K562 (cell line): ENCODE measurements around the gene SEC11A. TPM values are rescaled to one million over a fixed set of nuclear protein-coding genes. Genes with fewer than 3 reads are reported as not detected.
A peak's percentile ranks its signal among the peaks of the same experiment; 100 is the strongest.

Source experiments
- ATAC-seq: fragments of 200-7000 bp; cut with Tn5 transposase; 3 replicates; pipeline ENCODE4 v1.9.1; 2020; ENCODE audit warnings: moderate library complexity
- BruUV-seq: library from RNA; stranded (reverse); fragments of 400-500 nt; replicated peaks from 2 replicates; lab custom pipeline; 2021; lab: Mats Ljungman, UMichigan
- CTCF ChIA-PET: fragments of 300-600 bp; formaldehyde crosslinking; extraction: SDS; loops from one replicate; lab custom pipeline; 2021; ENCODE audit warnings: low intra/inter-chr PET ratio; lab: Yijun Ruan, JAX
- POLR2A ChIA-PET: fragments of 300-600, 350-650 bp; sonication (Branson Sonifier 250); formaldehyde crosslinking; extraction: SDS; loops from one replicate; lab custom pipeline; 2021; ENCODE audit warnings: antibody characterized with exemption, inconsistent platforms; lab: Yijun Ruan, JAX
- DNase-seq, 4 experiments: peaks; one replicate each; pipeline versions ENCODE4 v3.0.0 to v3.0.0-alpha.2; 2011 to 2018; ENCODE audit warnings: low spot score in 3 of 4, mixed read lengths in 3 of 4; ENCODE audit errors: extremely low read depth in 1 of 4
- FAIRE-seq: peaks from 2 replicates; lab custom pipeline; 2011; peaks lifted over from hg19 to GRCh38; lab: Jason Lieb, UNC
- H2AFZ ChIP-seq: 2 replicates; pipeline ENCODE4 v1.6.0; 2011; ENCODE audit warnings: low read depth, low read length, control low read depth, inconsistent platforms
- H3K27ac ChIP-seq: fragments of 200-600 bp; 3 replicates; pipeline ENCODE4 v1.8.0; 2011; ENCODE audit warnings: low read depth, mild to moderate bottlenecking, control low read depth, inconsistent platforms, low read length, moderate library complexity, mixed read lengths; ENCODE audit errors: extremely low read depth
- H3K27me3 ChIP-seq, 2 experiments: fragments of 300-600 bp in 1 of 2; 2 replicates in 1 of 2; 3 replicates in 1 of 2; pipeline versions ENCODE4 v1.6.0 to v1.8.0; 2011; ENCODE audit warnings: inconsistent platforms in 2 of 2, low read length in 2 of 2, mild to moderate bottlenecking in 1 of 2, mixed read lengths in 1 of 2, moderate library complexity in 1 of 2; ENCODE audit not compliant: control insufficient read depth in 2 of 2, insufficient read depth in 2 of 2
- H3K36me3 ChIP-seq: fragments of 300-600 bp; 3 replicates; pipeline ENCODE4 v1.8.0; 2011; ENCODE audit warnings: mild to moderate bottlenecking, low read length, inconsistent platforms; ENCODE audit not compliant: control insufficient read depth, insufficient read depth
- H3K4me1 ChIP-seq, 2 experiments: fragments of 200-600 bp in 1 of 2; replicated peaks in 1 of 2; 2 replicates in 1 of 2; 3 replicates in 1 of 2; pipeline versions ENCODE4 v1.5.1 to v1.8.0; 2011; ENCODE audit warnings: inconsistent platforms in 2 of 2, low read length in 2 of 2, mild to moderate bottlenecking in 1 of 2, mixed read lengths in 1 of 2, moderate library complexity in 1 of 2; ENCODE audit not compliant: control insufficient read depth in 2 of 2, insufficient read depth in 2 of 2
- H3K4me2 ChIP-seq: 2 replicates; pipeline ENCODE4 v1.6.1; 2011; ENCODE audit warnings: low read length, control low read depth, inconsistent platforms, mixed read lengths; ENCODE audit not compliant: insufficient read depth
- H3K4me3 ChIP-seq: fragments of 200-600 bp; sonication (generic), shearing (Covaris generic); 2 replicates; pipeline ENCODE4 v1.5.1; 2016; ENCODE audit warnings: control low read depth, inconsistent platforms
- H3K79me2 ChIP-seq: fragments of 200-600 bp; 3 replicates; pipeline ENCODE4 v1.8.0; 2011; ENCODE audit warnings: low read length, inconsistent platforms; ENCODE audit not compliant: control insufficient read depth, insufficient read depth
- H3K9ac ChIP-seq, 2 experiments: 2 replicates each; pipeline versions ENCODE4 v1.6.0 to v1.6.1; 2011; ENCODE audit warnings: low read depth in 2 of 2, low read length in 2 of 2, control low read depth in 1 of 2, inconsistent platforms in 1 of 2, mild to moderate bottlenecking in 1 of 2, mixed read lengths in 1 of 2; ENCODE audit not compliant: insufficient read depth in 1 of 2
- H3K9me1 ChIP-seq: one replicate; pipeline ENCODE4 v1.6.0; 2011; ENCODE audit warnings: inconsistent platforms, mild to moderate bottlenecking, low read length, moderate library complexity; ENCODE audit not compliant: control insufficient read depth, insufficient read depth
- H3K9me3 ChIP-seq: replicated peaks from 2 replicates; pipeline ENCODE4 v1.5.1; 2011; ENCODE audit warnings: low read depth, low read length, inconsistent platforms; ENCODE audit not compliant: control insufficient read depth, insufficient read depth
- H4K20me1 ChIP-seq: replicated peaks from 2 replicates; pipeline ENCODE4 v1.6.1; 2011; ENCODE audit warnings: low read length, inconsistent platforms, mixed read lengths; ENCODE audit not compliant: control insufficient read depth, insufficient read depth
- CEBPB ChIP-seq: fragments of 450-650 bp; IDR thresholded peaks from 2 replicates; pipeline ENCODE4 v1.6.1; 2016; ENCODE audit warnings: missing genetic modification characterization, missing compliant biosample characterization
- CEBPG ChIP-seq, 3 experiments: fragments of 200-800 bp in 1 of 3; sonication (Bioruptor generic) in 1 of 3; sonication (generic) in 1 of 3; formaldehyde crosslinking in 1 of 3; IDR thresholded peaks in 2 of 3; conservative IDR thresholded peaks in 1 of 3; 2 replicates each; pipeline versions ENCODE4 v1.6.1 to v1.8.0; 2016 to 2022; ENCODE audit warnings: missing compliant biosample characterization in 2 of 3, missing genetic modification characterization in 2 of 3, mild to moderate bottlenecking in 1 of 3, missing genetic modification reagents in 1 of 3
- PRPF4 ChIP-seq: fragments of 200-400 bp; formaldehyde crosslinking; IDR thresholded peaks from one replicate; pipeline ENCODE4 v1.6.1; 2017; ENCODE audit warnings: low read length, low read depth, mild to moderate bottlenecking; ENCODE audit not compliant: insufficient read depth, poor library complexity, severe bottlenecking
- SMARCC2 ChIP-seq: fragments of 450-650 bp; IDR thresholded peaks from 2 replicates; pipeline ENCODE4 v1.6.1; 2017; ENCODE audit warnings: antibody characterized with exemption, moderate library complexity, mild to moderate bottlenecking, low read depth
- ZNF3 ChIP-seq: fragments of 250-450 bp; sonication (Bioruptor Pico); IDR thresholded peaks from 2 replicates; pipeline ENCODE4 v1.5.0; 2021; ENCODE audit warnings: mild to moderate bottlenecking, moderate library complexity
- WGBS: fragments of 100-300 bp; shearing (Covaris generic); methylation state at CpG from one replicate; pipeline ENCODE4 v1.1.6; 2016; ENCODE audit warnings: low coverage, mixed read lengths; ENCODE audit not compliant: insufficient coverage; ENCODE audit errors: missing lambda C conversion rate; 5-methylcytosine and 5-hydroxymethylcytosine counted together
- in situ Hi-C: fragments of 300-500 bp; cut with MboI; formaldehyde crosslinking; loops from 4 replicates; pipeline ENCODE4 v1.15.0; 2018; ENCODE audit warnings: inconsistent platforms, mixed read lengths
- intact Hi-C: fragments of 100-400 bp; cut with micrococcal nuclease; formaldehyde crosslinking; loops from 2 replicates; pipeline ENCODE4 v1.14.2; 2022
- polyA plus RNA-seq, 8 experiments: library from polyadenylated mRNA; depleted of rRNA in 4 of 8; stranded (reverse) in 5 of 8; unstranded in 3 of 8; fragments of >200 nt; fragmentation: Nextera tagmentation in 2 of 8; fragmentation: Illumina TruSeq in 1 of 8; extraction: Ambion mirVana in 2 of 8; extraction: Trizol in 1 of 8; gene quantifications; 2 replicates each; pipeline versions ENCODE4 v1.2.1 to v1.2.3, GENCODE V29; 2011 to 2014; ENCODE audit warnings: inconsistent platforms in 1 of 8, missing spikeins in 1 of 8
- total RNA-seq, 7 experiments: library from RNA; depleted of rRNA in 6 of 7; stranded (reverse); fragments of >200 nt in 6 of 7; fragmentation: Illumina TruSeq in 2 of 7; extraction: Trizol in 2 of 7; gene quantifications; 2 replicates each; pipeline versions ENCODE4 v1.2.1 to v1.2.3, GENCODE V29; 2011 to 2021; ENCODE audit warnings: low replicate concordance in 1 of 7

Gene SEC11A
- total and polyA plus RNA-seq, 9 of the 15 experiments (the other 6 are each of a cell fraction or from before 2014, with no cell fraction given): 175 to 310 (median 229) TPM

DNA sequence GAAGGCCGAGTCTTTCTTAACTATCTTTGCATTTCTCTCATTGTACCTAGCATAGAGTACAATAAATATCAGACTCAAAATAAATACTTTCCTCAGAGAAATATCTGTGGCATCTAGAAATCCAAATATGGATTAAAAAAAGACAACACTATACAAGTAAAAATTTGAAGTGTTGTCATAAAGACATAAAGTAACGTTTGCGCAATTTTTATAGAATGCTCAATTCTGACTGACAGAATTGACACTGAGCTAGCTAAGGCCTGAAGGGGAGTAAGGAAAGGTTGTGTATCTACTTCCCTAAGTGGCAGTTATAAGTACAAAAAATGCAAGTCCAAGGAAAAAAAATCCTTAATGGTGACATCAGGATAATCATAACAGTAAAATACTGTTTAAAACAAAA, 1.1 kb downstream of the SEC11A start:
- FAIRE-seq (no peak), ATAC-seq (no peak), DNase-seq (no peak)
- no peaks in the 10 kb centered on the region for H3K9me1 ChIP-seq
- H3K27ac ChIP-seq: peak overlapping the region; percentile 84; the same call in 2 of the 3 replicates
- H3K27me3 ChIP-seq: no peaks in the 10 kb centered on the region
- H3K4me3 ChIP-seq: peak overlapping the region; percentile 81
- peak overlapping the region; percentile 96 for H3K4me2 ChIP-seq
- peaks cover 64% of the 10 kb centered on the region for H3K79me2 ChIP-seq
- H3K4me1 ChIP-seq: peaks cover 12 to 19% of the 10 kb centered on the region in 2 experiments; a peak in 4 of 5 replicates
- H3K36me3 ChIP-seq: peaks cover 42% of the 10 kb centered on the region; the same call in 2 of the 3 replicates
- no TSS peak for BruUV-seq
- no peak for TF ChIP-seq SMARCC2
- peak; percentile 60 for TF ChIP-seq CEBPB
- TF ChIP-seq PRPF4: no peak
- TF ChIP-seq ZNF3 (CRISPR knock-in tag): no peak
- TF ChIP-seq CEBPG (CRISPR knock-in tag; IDR thresholded peaks at IDR 0.05): no peak
- TF ChIP-seq CEBPG (tag; conservative IDR thresholded peaks at IDR 0.05 in 1 of 2, IDR thresholded peaks at IDR 0.05 in 1 of 2): peak in 1 of 2 experiments; percentile 45; a peak in 2 of 4 replicates
- no peaks in the 10 kb centered on the region for H4K20me1 ChIP-seq
- H3K9ac ChIP-seq: peak overlapping the region; percentile 83 to 96; a peak in 3 of 4 replicates
- H3K9me3 ChIP-seq: no peaks in the 10 kb centered on the region; the same call in 1 of the 2 replicates
- 0% methylated on average over 3 of the region's 3 CpGs for WGBS
- intact Hi-C loops (loop anchor here (5.0 kb wide), 1 partner anchor 72 kb away; no protein-coding TSS in a partner anchor), in situ Hi-C loops (no loop called here)
- ChIA-PET CTCF (no interaction called here), POLR2A (interaction anchor here (0.5 to 5.5 kb wide), 8 partner anchors 11 to 55 kb away, joined by 3 to 47 read pairs (median 4); no protein-coding TSS in a partner anchor)
- no peak overlapping the region for H2AFZ ChIP-seq
